Esophagus muscularis mucosa (tissue), 4 donors: ENCODE results near the gene DHRS12.

Source experiments
- CTCF ChIP-seq, 3 experiments: fragments of 200-600 bp in 2 of 3; fragments of 450-650 bp in 1 of 3; sonication (generic) in 2 of 3; IDR thresholded peaks; one replicate each; pipeline ENCODE4 v1.5.1; 2017 to 2019; ENCODE audit warnings: antibody characterized with exemption in 3 of 3, mild to moderate bottlenecking in 2 of 3, moderate library complexity in 1 of 3
- EP300 ChIP-seq: sonication (generic); formaldehyde crosslinking; IDR thresholded peaks from one replicate; pipeline ENCODE4 v1.6.1; 2017; ENCODE audit warnings: antibody characterized with exemption
- POLR2A ChIP-seq: fragments of 450-650 bp; IDR thresholded peaks from one replicate; pipeline ENCODE4 v1.6.1; 2017; ENCODE audit warnings: antibody characterized with exemption, moderate library complexity, mild to moderate bottlenecking, low read depth

GRCh38 chr13:51849145-51850101 lies 45.5 kb upstream of the DHRS12 start:
- TF ChIP-seq CTCF (IDR thresholded peaks at IDR 0.05), result peak in 2 of 3 experiments; percentile 20 to 36
- no peak for TF ChIP-seq EP300
- no peak for TF ChIP-seq POLR2A
